ENCODE results near the gene ZCCHC13.
"Not testable (repeated sequence)": the region's sequence is repeated elsewhere in the genome, so short reads cannot be mapped to it uniquely, and the experiment has no call there.

The ZCCHC13 gene

GRCh38 chrX:74321191-74321590 lies 17.2 kb downstream of the ZCCHC13 start:
- DNase-seq (ENCODE audit: low read depth in 4 of 4, low spot score in 1 of 4) = no peak

DNA sequence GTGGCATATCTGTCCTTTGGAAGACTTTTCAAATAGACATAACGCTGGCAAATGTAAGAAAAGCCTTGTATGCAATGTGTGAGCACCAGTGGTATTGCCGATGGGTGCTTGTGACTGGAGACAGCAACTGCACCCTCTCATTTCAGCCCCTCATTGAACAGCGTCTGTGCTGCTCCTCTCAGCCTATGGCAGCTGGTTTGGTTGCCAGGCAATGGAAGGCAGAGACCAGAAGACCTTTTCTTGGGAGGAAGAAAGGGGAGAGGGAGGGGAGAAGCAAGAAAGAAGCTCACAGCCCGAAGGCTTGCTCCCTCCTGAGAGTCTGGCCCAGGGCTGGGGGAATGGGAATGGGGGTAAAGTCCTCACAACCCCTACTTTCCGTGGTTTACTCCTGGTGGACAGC lies 20.2 kb downstream of the ZCCHC13 start:
- no peak for DNase-seq (ENCODE audit: low read depth in 4 of 4, low spot score in 1 of 4)

DNA sequence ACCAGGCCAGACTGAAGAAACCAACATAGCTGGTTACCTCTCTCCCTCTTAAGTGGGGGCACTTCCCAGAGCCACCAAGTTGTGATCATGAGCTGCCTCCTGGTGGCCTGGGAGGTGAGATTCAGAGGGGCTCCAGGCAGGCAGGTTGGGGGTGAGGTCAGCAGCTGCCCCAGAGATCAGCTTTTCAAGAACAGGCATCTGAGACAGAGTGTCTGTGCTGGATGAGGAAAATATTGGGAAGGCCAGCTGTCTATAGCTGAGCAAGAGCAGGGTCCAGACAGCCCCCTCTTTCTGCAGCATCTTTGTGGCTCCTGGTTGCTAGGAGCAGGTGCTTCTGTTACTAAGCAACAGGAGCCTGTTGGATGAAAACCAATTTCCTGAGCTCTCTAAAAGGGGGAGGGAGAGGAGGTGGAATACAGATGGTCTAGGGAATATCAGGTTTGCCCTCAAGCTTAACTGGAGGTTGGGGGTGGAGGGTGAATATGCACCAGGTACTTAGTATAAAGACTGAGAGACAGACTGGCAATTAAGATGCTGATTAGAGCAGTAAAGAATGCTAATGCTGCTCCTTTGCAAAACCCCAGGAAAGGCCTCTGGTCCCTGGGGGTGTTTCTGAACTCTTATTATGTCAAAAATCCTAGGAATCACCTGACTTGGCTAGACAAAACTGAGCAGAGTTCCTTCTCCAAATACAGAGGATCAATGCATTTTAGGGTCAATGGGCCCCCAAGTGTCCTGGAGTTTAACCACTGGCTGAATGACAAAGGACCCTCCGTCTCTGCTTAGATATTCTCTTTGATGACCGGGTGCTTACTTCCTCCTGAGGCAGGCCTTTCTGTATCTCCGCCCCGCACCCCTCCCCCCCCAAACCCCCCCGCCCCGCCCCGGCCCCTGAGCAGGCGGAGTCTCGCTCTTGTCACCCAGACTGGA lies 21.4 kb downstream of the ZCCHC13 start:
- DNase-seq (ENCODE audit: low read depth in 4 of 4, low spot score in 1 of 4) = no peak

- no peak for DNase-seq (ENCODE audit: low read depth in 4 of 4, low spot score in 1 of 4)
Observed at GRCh38 chrX:74338852-74339251, 34.9 kb downstream of the ZCCHC13 start.

GRCh38 chrX:74340051-74340450 lies 36.1 kb downstream of the ZCCHC13 start:
- DNase-seq (ENCODE audit: low read depth in 4 of 4, low spot score in 1 of 4) = no peak

DNA sequence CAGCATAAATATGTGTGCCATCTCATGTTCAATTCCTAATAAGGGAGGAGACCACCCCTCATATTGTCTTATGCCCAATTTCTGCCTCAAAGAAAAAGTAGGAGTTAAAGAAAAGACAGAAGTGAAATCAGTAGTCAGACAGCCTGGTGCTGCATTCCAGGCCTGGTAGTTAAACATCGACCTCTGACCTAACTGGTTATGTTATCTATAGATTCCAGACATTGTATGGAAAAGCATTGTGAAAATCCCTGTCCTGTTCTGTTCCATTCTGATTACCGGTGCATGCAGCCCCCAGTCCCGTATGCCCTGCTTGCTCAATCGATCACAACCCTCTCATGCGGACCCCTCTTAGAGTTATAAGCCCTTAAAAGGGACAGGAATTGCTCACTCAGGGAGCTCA lies 38.2 kb downstream of the ZCCHC13 start:
- DNase-seq (ENCODE audit: low read depth in 4 of 4, low spot score in 1 of 4) = not testable (repeated sequence)

DNA sequence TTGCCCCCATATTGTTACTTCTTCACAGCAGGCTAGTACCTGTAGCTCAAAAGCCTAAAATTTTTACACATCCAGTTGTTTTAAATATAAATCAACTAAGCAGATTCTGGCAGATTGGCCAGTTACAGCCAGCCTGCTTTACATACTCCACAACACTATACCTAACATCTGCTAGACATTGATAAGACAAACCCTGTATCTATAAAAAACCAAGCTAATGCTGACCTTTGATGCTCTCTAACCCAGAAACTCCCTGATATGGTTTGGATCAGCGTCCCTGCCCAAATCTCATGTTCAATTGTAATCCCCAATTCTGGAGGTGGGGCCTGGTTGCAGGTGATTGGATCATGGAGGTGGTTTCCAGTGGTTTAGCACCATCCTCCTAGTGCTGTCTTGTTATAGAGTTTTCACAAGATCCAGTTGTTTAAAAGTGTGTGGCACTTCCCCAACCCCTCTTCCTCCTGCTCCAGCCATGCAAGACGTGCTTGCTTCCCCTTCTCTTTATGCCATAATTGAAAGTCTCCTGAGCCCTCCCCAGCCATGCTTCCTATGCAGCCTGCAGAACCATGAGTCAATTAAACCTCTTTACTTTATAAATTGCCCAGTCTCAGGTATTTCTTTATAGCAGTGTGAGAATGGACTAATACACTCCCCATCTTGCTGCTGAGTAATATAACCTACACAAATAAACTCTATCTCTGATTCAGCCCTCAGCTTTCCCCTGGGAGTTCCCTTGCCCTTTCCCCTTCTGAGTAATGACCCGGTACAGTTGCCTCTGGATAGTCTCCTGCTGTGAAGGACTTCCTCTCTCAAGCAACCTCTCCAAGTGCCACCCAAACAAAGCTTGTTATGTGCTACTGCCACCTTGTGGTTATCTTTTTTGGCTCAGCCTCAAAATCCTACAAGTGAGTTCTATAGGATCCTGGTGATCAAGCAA lies 39.6 kb downstream of the ZCCHC13 start:
- DNase-seq (ENCODE audit: low read depth in 4 of 4, low spot score in 1 of 4) = peak in 3 of 4 experiments; percentile 0 to 12 (median 5)

DNA sequence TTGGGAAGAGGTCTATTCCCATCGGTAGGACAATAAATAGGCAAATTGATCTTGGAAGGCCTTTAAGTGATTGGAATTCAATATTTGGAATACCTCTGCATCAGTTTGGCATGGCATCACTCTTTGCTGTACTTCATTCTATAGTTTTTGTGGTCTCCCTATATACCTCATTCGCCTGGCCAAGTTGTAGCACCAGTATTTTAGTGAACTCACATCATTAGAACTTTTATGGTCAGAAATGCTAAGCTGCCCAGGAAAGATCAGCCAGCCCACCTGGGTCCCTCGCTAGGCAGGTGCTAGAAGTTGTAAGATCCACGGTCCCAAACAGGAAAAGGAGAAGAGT lies 40.3 kb downstream of the ZCCHC13 start:
- DNase-seq (ENCODE audit: low read depth in 4 of 4, low spot score in 1 of 4) = no peak

GRCh38 chrX:74346088-74346487 lies 42.1 kb downstream of the ZCCHC13 start:
- no peak for DNase-seq (ENCODE audit: low read depth in 4 of 4, low spot score in 1 of 4)

GRCh38 chrX:74349387-74349786 lies 45.4 kb downstream of the ZCCHC13 start:
- DNase-seq (ENCODE audit: low read depth in 4 of 4, low spot score in 1 of 4) = no peak

- no peak for DNase-seq (ENCODE audit: low read depth in 4 of 4, low spot score in 1 of 4)
Observed at GRCh38 chrX:74351760-74352159, 47.8 kb downstream of the ZCCHC13 start.

DNA sequence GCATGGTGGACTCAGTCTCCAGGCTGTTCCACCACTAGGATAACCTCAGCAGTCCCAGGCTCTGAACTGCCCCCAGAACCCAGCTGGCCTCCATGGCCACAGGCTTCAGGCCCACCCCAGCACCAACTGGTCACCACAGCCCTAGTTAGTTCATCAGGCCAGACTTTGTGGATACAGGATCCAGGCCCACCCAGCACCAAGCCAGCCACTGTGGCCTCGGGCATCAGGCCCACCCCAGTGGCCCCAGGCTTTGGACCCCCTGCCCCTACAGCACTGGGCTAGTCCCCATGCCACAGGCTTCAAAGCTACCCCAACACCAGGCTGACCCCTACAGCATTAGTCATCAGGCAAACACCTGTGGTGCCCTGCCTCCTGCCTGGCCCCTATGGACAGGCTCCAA lies 50.0 kb downstream of the ZCCHC13 start:
- no peak for DNase-seq (ENCODE audit: low read depth in 4 of 4, low spot score in 1 of 4)
